ENCODE results near the gene TSHZ2. TPM values are rescaled to one million over a fixed set of nuclear protein-coding genes. Genes with fewer than 3 reads are reported as not detected.
"Not testable (repeated sequence)": the region's sequence is repeated elsewhere in the genome, so short reads cannot be mapped to it uniquely, and the experiment has no call there.

TSHZ2 gene
- total RNA-seq, 6 experiments from 2014 or later, result 14.2 to 28.1 (median 21.0) TPM

GRCh38 chr20:53409447-53409717 lies 437.2 kb downstream of the TSHZ2 start:
- DNase-seq (no peak), ATAC-seq (peak in 1 of 4 donors; percentile 23)
- no peak overlapping the region for H3K27ac ChIP-seq
- no peaks in the 10 kb centered on the region for H3K4me1 ChIP-seq
- H3K9me3 ChIP-seq, result no peaks in the 10 kb centered on the region
- H3K4me3 ChIP-seq, result no peak overlapping the region
- no peak for TF ChIP-seq POLR2A (IDR thresholded peaks at IDR 0.05)
- TF ChIP-seq, protein P1, sequence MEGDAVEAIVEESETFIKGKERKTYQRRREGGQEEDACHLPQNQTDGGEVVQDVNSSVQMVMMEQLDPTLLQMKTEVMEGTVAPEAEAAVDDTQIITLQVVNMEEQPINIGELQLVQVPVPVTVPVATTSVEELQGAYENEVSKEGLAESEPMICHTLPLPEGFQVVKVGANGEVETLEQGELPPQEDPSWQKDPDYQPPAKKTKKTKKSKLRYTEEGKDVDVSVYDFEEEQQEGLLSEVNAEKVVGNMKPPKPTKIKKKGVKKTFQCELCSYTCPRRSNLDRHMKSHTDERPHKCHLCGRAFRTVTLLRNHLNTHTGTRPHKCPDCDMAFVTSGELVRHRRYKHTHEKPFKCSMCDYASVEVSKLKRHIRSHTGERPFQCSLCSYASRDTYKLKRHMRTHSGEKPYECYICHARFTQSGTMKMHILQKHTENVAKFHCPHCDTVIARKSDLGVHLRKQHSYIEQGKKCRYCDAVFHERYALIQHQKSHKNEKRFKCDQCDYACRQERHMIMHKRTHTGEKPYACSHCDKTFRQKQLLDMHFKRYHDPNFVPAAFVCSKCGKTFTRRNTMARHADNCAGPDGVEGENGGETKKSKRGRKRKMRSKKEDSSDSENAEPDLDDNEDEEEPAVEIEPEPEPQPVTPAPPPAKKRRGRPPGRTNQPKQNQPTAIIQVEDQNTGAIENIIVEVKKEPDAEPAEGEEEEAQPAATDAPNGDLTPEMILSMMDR (IDR thresholded peaks at IDR 0.05), result no peak
- no peaks in the 10 kb centered on the region for H3K36me3 ChIP-seq
- WGBS (ENCODE audit: insufficient coverage, low coverage, low lambda C conversion rate, missing lambda C conversion rate), result 66% methylated on average over 2 of the region's 2 CpGs
- no peaks in the 10 kb centered on the region for H3K27me3 ChIP-seq
- intact Hi-C loops (cut with DNase I), result no loop called here

- intact Hi-C loops (cut with DNase I), result no loop called here
- Histone ChIP-seq H3K4me1 (no peaks in the 10 kb centered on the region), H3K27me3 (no peaks in the 10 kb centered on the region), H3K27ac (no peak overlapping the region), H3K4me3 (no peak overlapping the region), H3K9me3 (no peaks in the 10 kb centered on the region), H3K36me3 (no peaks in the 10 kb centered on the region)
- DNase-seq, result no peak
- TF ChIP-seq POLR2A (IDR thresholded peaks at IDR 0.05), result no peak
- TF ChIP-seq, protein P1 (IDR thresholded peaks at IDR 0.05), result no peak
- 100% methylated on average over 1 of the region's 3 CpGs for WGBS (ENCODE audit: insufficient coverage, low coverage, low lambda C conversion rate, missing lambda C conversion rate)
- no peak for ATAC-seq
These were observed 439.0 kb downstream of the TSHZ2 start for GRCh38 chr20:53411129-53411528.

DNA sequence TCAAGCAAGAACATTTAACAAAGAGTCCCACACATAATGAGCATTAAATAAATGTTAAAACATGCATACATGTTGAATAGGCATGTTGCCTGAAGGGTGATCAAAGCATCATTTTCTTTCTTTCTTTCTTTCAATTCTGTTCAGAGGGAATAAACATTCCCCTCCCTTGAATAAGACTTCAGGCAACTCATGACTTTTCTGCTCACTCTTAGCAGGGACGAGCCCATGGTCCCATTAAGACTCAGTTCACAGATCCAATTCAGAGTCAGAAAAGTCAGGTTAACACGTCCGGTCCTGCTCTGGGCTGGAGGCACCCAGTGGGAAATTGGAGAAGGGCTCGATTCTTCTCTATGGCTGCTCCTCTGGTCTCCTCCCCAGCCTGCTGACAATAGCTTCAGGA lies 439.7 kb downstream of the TSHZ2 start:
- no peaks in the 10 kb centered on the region for H3K27me3 ChIP-seq
- H3K4me1 ChIP-seq, result no peaks in the 10 kb centered on the region
- no peaks in the 10 kb centered on the region for H3K9me3 ChIP-seq
- WGBS (ENCODE audit: insufficient coverage, low coverage, low lambda C conversion rate, missing lambda C conversion rate), result 91% methylated on average over 1 of the region's 4 CpGs
- no peaks in the 10 kb centered on the region for H3K36me3 ChIP-seq
- H3K4me3 ChIP-seq, result no peak overlapping the region
- intact Hi-C loops (cut with DNase I), result no loop called here
- ATAC-seq, result no peak
- TF ChIP-seq POLR2A (IDR thresholded peaks at IDR 0.05), result no peak
- TF ChIP-seq, protein P1 (IDR thresholded peaks at IDR 0.05), result no peak
- DNase-seq, result no peak
- no peak overlapping the region for H3K27ac ChIP-seq

DNA sequence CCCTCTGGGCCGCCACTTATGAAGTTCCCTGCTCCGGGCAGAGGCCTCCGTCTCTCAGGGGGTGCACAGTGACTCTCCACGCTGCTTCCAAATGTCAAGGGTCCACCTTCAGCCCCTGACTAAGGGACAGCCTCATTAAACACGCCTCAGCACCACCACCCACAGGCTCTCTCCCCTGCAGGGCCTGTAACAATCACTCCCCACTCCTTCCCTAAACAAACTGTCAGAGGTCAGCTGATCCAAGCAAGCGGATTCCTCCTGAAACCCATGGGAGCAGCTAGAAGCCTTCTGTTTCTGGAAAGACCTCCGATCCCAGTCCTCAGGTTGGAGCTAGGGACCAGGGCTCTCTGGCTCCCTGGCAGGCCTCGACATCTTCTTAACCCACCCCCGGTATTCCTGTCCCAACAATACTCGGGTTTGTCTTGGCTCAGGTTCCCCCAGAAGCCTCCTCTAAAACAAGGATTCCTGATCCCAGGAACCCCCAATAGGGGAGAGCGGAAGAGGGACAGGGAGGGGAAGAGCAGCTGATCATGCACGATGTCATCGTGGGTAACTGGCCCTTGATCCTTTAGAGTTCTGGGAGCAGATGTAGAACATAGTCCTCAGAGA lies 440.5 kb downstream of the TSHZ2 start:
- TF ChIP-seq, protein P1 (IDR thresholded peaks at IDR 0.05), result no peak
- no peak for TF ChIP-seq POLR2A (IDR thresholded peaks at IDR 0.05)

GRCh38 chr20:53413186-53413631 lies 441.1 kb downstream of the TSHZ2 start:
- 65% methylated on average over 8 of the region's 15 CpGs for WGBS (ENCODE audit: insufficient coverage, low coverage, low lambda C conversion rate, missing lambda C conversion rate)
- Histone ChIP-seq H3K27ac (no peak overlapping the region), H3K4me3 (no peak overlapping the region), H3K9me3 (no peaks in the 10 kb centered on the region), H3K36me3 (no peaks in the 10 kb centered on the region), H3K4me1 (no peaks in the 10 kb centered on the region), H3K27me3 (no peaks in the 10 kb centered on the region)
- peak in 1 of 4 donors; percentile 18 for ATAC-seq
- DNase-seq, result peak in 2 of 3 donors; percentile 25 to 60
- intact Hi-C loops (cut with DNase I), result no loop called here
- TF ChIP-seq, protein P1 (IDR thresholded peaks at IDR 0.05), result peak in 1 of 4 donors; percentile 22
- no peak for TF ChIP-seq POLR2A (IDR thresholded peaks at IDR 0.05)

More for the DNA sequence above, 440.5 kb downstream of the TSHZ2 start:
- Histone ChIP-seq H3K4me3 (no peak overlapping the region), H3K9me3 (no peaks in the 10 kb centered on the region), H3K27ac (no peak overlapping the region), H3K36me3 (no peaks in the 10 kb centered on the region), H3K4me1 (no peaks in the 10 kb centered on the region), H3K27me3 (no peaks in the 10 kb centered on the region)
- WGBS (ENCODE audit: insufficient coverage, low coverage, low lambda C conversion rate, missing lambda C conversion rate), result 82% methylated on average over 13 of the region's 13 CpGs
- intact Hi-C loops (cut with DNase I), result no loop called here
- ATAC-seq (no peak), DNase-seq (no peak)

GRCh38 chr20:53413845-53414244 lies 441.7 kb downstream of the TSHZ2 start:
- H3K4me1 ChIP-seq; H3K9me3 ChIP-seq; H3K4me3 ChIP-seq; H3K36me3 ChIP-seq; intact Hi-C loops (cut with DNase I); H3K27me3 ChIP-seq; H3K27ac ChIP-seq; DNase-seq: not testable (repeated sequence)
- WGBS (ENCODE audit: insufficient coverage, low coverage, low lambda C conversion rate, missing lambda C conversion rate), result 76% methylated on average over 1 of the region's 1 CpG
- peak in 2 of 4 donors; percentile 45 to 59 for ATAC-seq
